Activated naive CD4-positive, alpha-beta T cell treated with anti-CD3 and anti-CD28 coated beads for 36 hours (primary cell): ENCODE data around the gene PIK3R2. TPM values are rescaled to one million over a fixed set of nuclear protein-coding genes. Genes with fewer than 3 reads are reported as not detected.
"Not testable (repeated sequence)": the region's sequence is repeated elsewhere in the genome, so short reads cannot be mapped to it uniquely, and the experiment has no call there.

Experiments used
- CTCF ChIA-PET: fragments of 350-600 bp; sonication (Branson Sonifier 250); formaldehyde crosslinking; loops from one replicate; lab custom pipeline; 2021; ENCODE audit warnings: antibody characterized with exemption; lab: Charles Lee
- DNase-seq: peaks from one replicate; pipeline ENCODE4 v3.0.0-alpha.2; 2020
- H3K27ac Mint-ChIP-seq: one replicate; pipeline ENCODE4 v1.8.0; 2021; ENCODE audit warnings: mild to moderate bottlenecking, mixed read lengths
- H3K27me3 Mint-ChIP-seq: one replicate; pipeline ENCODE4 v1.8.0; 2021; ENCODE audit warnings: low read depth, mixed read lengths
- H3K36me3 Mint-ChIP-seq: one replicate; pipeline ENCODE4 v1.8.0; 2021; ENCODE audit warnings: low read depth, mixed read lengths
- H3K4me1 Mint-ChIP-seq: one replicate; pipeline ENCODE4 v1.8.0; 2021; ENCODE audit warnings: low read depth, mixed read lengths
- H3K4me3 Mint-ChIP-seq: one replicate; pipeline ENCODE4 v1.8.0; 2021; ENCODE audit warnings: mild to moderate bottlenecking, moderate library complexity, mixed read lengths
- H3K9me3 Mint-ChIP-seq: one replicate; pipeline ENCODE4 v1.8.0; 2021; ENCODE audit warnings: mixed read lengths
- intact Hi-C: fragments of 100-400 bp; cut with micrococcal nuclease; formaldehyde crosslinking; loops from one replicate; pipeline ENCODE4 v1.15.1; 2023
- total RNA-seq, 2 experiments: library from RNA; stranded (reverse); gene quantifications; one replicate each; pipeline ENCODE4 v1.2.3, GENCODE V29; 2021

The PIK3R2 gene
- 10 to 100 TPM; 16.1 to 16.3 TPM for total RNA-seq

- Mint-ChIP-seq H3K36me3 (peaks cover 4% of the 10 kb centered on the region), H3K9me3 (no peaks in the 10 kb centered on the region), H3K27me3 (no peaks in the 10 kb centered on the region), H3K4me1 (peaks cover 22% of the 10 kb centered on the region), H3K4me3 (peak within 1 kb of the TSS; percentile 83), H3K27ac (peak within 1 kb of the TSS; percentile 93)
- DNase-seq: peak; percentile 100
- intact Hi-C loops: loop anchor here (1.0 to 2.0 kb wide), 11 partner anchors 8 to 294 kb away; partner anchors contain the start of genes ARRDC2, LSM4, RAB3A and RPL18A
- CTCF ChIA-PET: interaction anchor here (0.7 to 2.7 kb wide), 7 partner anchors 8 to 90 kb away, joined by 3 to 11 read pairs (median 3); partner anchors contain the start of gene MAST3
Observed at GRCh38 chr19:18152817-18153555, at the start of gene PIK3R2. PIK3R2 (plus strand) TSS chr19:18153163; CDS start chr19:18155880, 2,717 bp downstream.

- CTCF ChIA-PET: interaction anchor here (1.0 to 2.9 kb wide), 3 partner anchors 8 to 63 kb away, joined by 3 to 19 read pairs (median 4); no protein-coding TSS in a partner anchor
- intact Hi-C loops: no loop called here
- no peak for DNase-seq
- no peaks in the 10 kb centered on the region for H3K27me3 Mint-ChIP-seq
- H3K4me1 Mint-ChIP-seq: peaks cover 23% of the 10 kb centered on the region
- no peaks in the 10 kb centered on the region for H3K36me3 Mint-ChIP-seq
- H3K27ac Mint-ChIP-seq: no peak overlapping the region
- peak overlapping the region; percentile 71 for H3K4me3 Mint-ChIP-seq
- no peaks in the 10 kb centered on the region for H3K9me3 Mint-ChIP-seq
Observed at GRCh38 chr19:18104793-18105131, 48.2 kb upstream of the PIK3R2 start.

- H3K27ac Mint-ChIP-seq, DNase-seq, H3K9me3 Mint-ChIP-seq, intact Hi-C loops, H3K36me3 Mint-ChIP-seq, H3K27me3 Mint-ChIP-seq, H3K4me3 Mint-ChIP-seq: not testable (repeated sequence)
- CTCF ChIA-PET: interaction anchor here (1.2 to 2.9 kb wide), 2 partner anchors 7 to 14 kb away, joined by 4 to 19 read pairs; no protein-coding TSS in a partner anchor
- peaks cover 20% of the 10 kb centered on the region for H3K4me1 Mint-ChIP-seq
Observed at GRCh38 chr19:18105259-18105658, 47.7 kb upstream of the PIK3R2 start.

GRCh38 chr19:18107235-18107634 lies 45.7 kb upstream of the PIK3R2 start:
- no peak for DNase-seq
- Mint-ChIP-seq H3K4me3 (no peak overlapping the region), H3K9me3 (no peaks in the 10 kb centered on the region), H3K27me3 (no peaks in the 10 kb centered on the region), H3K36me3 (no peaks in the 10 kb centered on the region), H3K27ac (no peak overlapping the region), H3K4me1 (peaks cover 23% of the 10 kb centered on the region)
- intact Hi-C loops: no loop called here
- CTCF ChIA-PET: no interaction called here

- Mint-ChIP-seq H3K4me3 (peak overlapping the region; percentile 61), H3K27me3 (no peaks in the 10 kb centered on the region), H3K4me1 (peaks cover 22% of the 10 kb centered on the region), H3K27ac (no peak overlapping the region), H3K36me3 (no peaks in the 10 kb centered on the region), H3K9me3 (no peaks in the 10 kb centered on the region)
- CTCF ChIA-PET: interaction anchor here (0.8 to 0.9 kb wide), 2 partner anchors 19 to 45 kb away, joined by 3 to 5 read pairs; no protein-coding TSS in a partner anchor
- no peak for DNase-seq
- intact Hi-C loops: no loop called here
Observed at GRCh38 chr19:18108897-18109296, 44.1 kb upstream of the PIK3R2 start.

GRCh38 chr19:18109341-18109732 lies 43.6 kb upstream of the PIK3R2 start:
- Mint-ChIP-seq H3K36me3 (no peaks in the 10 kb centered on the region), H3K27me3 (no peaks in the 10 kb centered on the region), H3K9me3 (no peaks in the 10 kb centered on the region), H3K4me3 (peak overlapping the region; percentile 61), H3K4me1 (peaks cover 21% of the 10 kb centered on the region), H3K27ac (no peak overlapping the region)
- CTCF ChIA-PET: interaction anchor here (0.8 to 1.5 kb wide), 4 partner anchors 19 to 143 kb away, joined by 3 to 5 read pairs (median 4); no protein-coding TSS in a partner anchor
- intact Hi-C loops: no loop called here
- DNase-seq: no peak

- Mint-ChIP-seq H3K9me3 (no peaks in the 10 kb centered on the region), H3K27me3 (no peaks in the 10 kb centered on the region), H3K36me3 (no peaks in the 10 kb centered on the region), H3K4me1 (peaks cover 15% of the 10 kb centered on the region), H3K27ac (no peak overlapping the region), H3K4me3 (peak overlapping the region; percentile 71)
- intact Hi-C loops: no loop called here
- CTCF ChIA-PET: interaction anchor here (0.5 to 3.5 kb wide), 5 partner anchors 12 to 142 kb away, joined by 3 to 35 read pairs (median 4); partner anchors contain the start of gene MAST3
- peak; percentile 49 for DNase-seq
Observed at GRCh38 chr19:18109733-18110608, 43.0 kb upstream of the PIK3R2 start.

- no peaks in the 10 kb centered on the region for H3K27me3 Mint-ChIP-seq
- peaks cover 15% of the 10 kb centered on the region for H3K4me1 Mint-ChIP-seq
- no peak overlapping the region for H3K27ac Mint-ChIP-seq
- intact Hi-C loops: no loop called here
- CTCF ChIA-PET: interaction anchor here (0.8 to 3.5 kb wide), 8 partner anchors 13 to 141 kb away, joined by 3 to 35 read pairs (median 4); partner anchors contain the start of gene MAST3
- peak overlapping the region; percentile 71 for H3K4me3 Mint-ChIP-seq
- DNase-seq: no peak
- H3K36me3 Mint-ChIP-seq: no peaks in the 10 kb centered on the region
- H3K9me3 Mint-ChIP-seq: no peaks in the 10 kb centered on the region
Observed at GRCh38 chr19:18110609-18111232, 42.2 kb upstream of the PIK3R2 start.

- H3K4me1 Mint-ChIP-seq: peaks cover 22% of the 10 kb centered on the region
- CTCF ChIA-PET: interaction anchor here (0.6 to 3.5 kb wide), 31 partner anchors 9 to 664 kb away, joined by 3 to 35 read pairs (median 4); partner anchors contain the start of genes JUND and MAST3
- H3K4me3 Mint-ChIP-seq: no peak overlapping the region
- H3K9me3 Mint-ChIP-seq: no peaks in the 10 kb centered on the region
- no peak overlapping the region for H3K27ac Mint-ChIP-seq
- no peaks in the 10 kb centered on the region for H3K27me3 Mint-ChIP-seq
- H3K36me3 Mint-ChIP-seq: no peaks in the 10 kb centered on the region
- intact Hi-C loops: loop anchor here (1.0 kb wide), 4 partner anchors 39 to 139 kb away; no protein-coding TSS in a partner anchor
- peak; percentile 88 for DNase-seq
Observed at GRCh38 chr19:18112989-18113478, 39.9 kb upstream of the PIK3R2 start.

GRCh38 chr19:18113827-18114226 lies 39.1 kb upstream of the PIK3R2 start:
- intact Hi-C loops: loop anchor here (1.0 kb wide), 4 partner anchors 38 to 138 kb away; no protein-coding TSS in a partner anchor
- CTCF ChIA-PET: interaction anchor here (0.6 to 3.5 kb wide), 15 partner anchors 8 to 665 kb away, joined by 3 to 35 read pairs (median 5); partner anchors contain the start of gene JUND
- H3K4me3 Mint-ChIP-seq: no peak overlapping the region
- H3K9me3 Mint-ChIP-seq: no peaks in the 10 kb centered on the region
- H3K27ac Mint-ChIP-seq: no peak overlapping the region
- peaks cover 27% of the 10 kb centered on the region for H3K4me1 Mint-ChIP-seq
- no peaks in the 10 kb centered on the region for H3K27me3 Mint-ChIP-seq
- DNase-seq: no peak
- H3K36me3 Mint-ChIP-seq: no peaks in the 10 kb centered on the region

- intact Hi-C loops: no loop called here
Observed at GRCh38 chr19:18114483-18114882, 38.5 kb upstream of the PIK3R2 start.

More at GRCh38 chr19:18114483-18114882, 38.5 kb upstream of the PIK3R2 start:
- Mint-ChIP-seq H3K27ac (no peak overlapping the region), H3K4me1 (peaks cover 28% of the 10 kb centered on the region), H3K27me3 (no peaks in the 10 kb centered on the region), H3K36me3 (no peaks in the 10 kb centered on the region), H3K4me3 (no peak overlapping the region), H3K9me3 (no peaks in the 10 kb centered on the region)
- no peak for DNase-seq
- CTCF ChIA-PET: interaction anchor here (3.3 kb wide), 1 partner anchor 46 kb away, joined by 15 read pairs; no protein-coding TSS in a partner anchor
